Gastrocnemius medialis (tissue), 4 donors: Measurements from ENCODE around the gene DPP3.

Experiments
- CTCF ChIP-seq, 5 experiments: fragments of 450-650 bp in 3 of 5; fragments of 200-600 bp in 2 of 5; sonication (generic) in 2 of 5; IDR thresholded peaks in 4 of 5; conservative IDR thresholded peaks in 1 of 5; 1 replicate in 4 of 5; 2 replicates in 1 of 5; pipeline ENCODE4 v1.5.1; 2016 to 2019; ENCODE audit warnings: antibody characterized with exemption in 5 of 5, mild to moderate bottlenecking in 3 of 5, moderate library complexity in 3 of 5
- POLR2A ChIP-seq, 2 donors: fragments of 450-650 bp; IDR thresholded peaks; one replicate each; pipeline ENCODE4 v1.6.1; 2017; ENCODE audit warnings: antibody characterized with exemption in 2 of 2, mild to moderate bottlenecking in 2 of 2, moderate library complexity in 2 of 2

- TF ChIP-seq CTCF (IDR thresholded peaks at IDR 0.05 in 4 of 5, conservative IDR thresholded peaks at IDR 0.05 in 1 of 5) (no peak), POLR2A (IDR thresholded peaks at IDR 0.05) (no peak)
Observed at GRCh38 chr11:66450560-66450959, 29.7 kb upstream of the DPP3 start.
